ENCODE data around the gene FAM222A. TPM values are rescaled to one million over a fixed set of nuclear protein-coding genes. Genes with fewer than 3 reads are reported as not detected.

The FAM222A gene
- total RNA-seq, 1 donor from 2014 or later: 4.1 TPM

DNA sequence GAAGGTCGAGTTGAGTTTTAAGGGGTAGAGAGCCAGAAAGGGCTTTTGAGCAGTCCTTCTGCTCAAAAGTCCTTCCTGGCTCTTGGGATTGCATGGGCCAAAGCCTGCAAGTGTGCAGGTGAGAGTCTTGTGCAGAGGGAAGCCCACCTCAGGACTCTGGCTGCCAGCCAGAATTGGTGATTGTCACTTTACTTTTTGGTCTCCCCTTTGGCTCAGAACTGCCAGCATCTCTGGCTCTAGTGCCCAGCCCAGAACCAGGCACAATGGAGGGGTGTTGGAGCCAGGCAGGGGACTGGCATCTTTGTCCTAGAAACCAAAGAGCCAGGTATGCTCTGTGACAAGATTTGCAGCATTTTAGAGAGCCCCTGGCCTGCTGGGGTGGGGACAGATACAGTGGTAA lies 23.5 kb downstream of the FAM222A start:
- no peak for DNase-seq (ENCODE audit: low spot score)

DNA sequence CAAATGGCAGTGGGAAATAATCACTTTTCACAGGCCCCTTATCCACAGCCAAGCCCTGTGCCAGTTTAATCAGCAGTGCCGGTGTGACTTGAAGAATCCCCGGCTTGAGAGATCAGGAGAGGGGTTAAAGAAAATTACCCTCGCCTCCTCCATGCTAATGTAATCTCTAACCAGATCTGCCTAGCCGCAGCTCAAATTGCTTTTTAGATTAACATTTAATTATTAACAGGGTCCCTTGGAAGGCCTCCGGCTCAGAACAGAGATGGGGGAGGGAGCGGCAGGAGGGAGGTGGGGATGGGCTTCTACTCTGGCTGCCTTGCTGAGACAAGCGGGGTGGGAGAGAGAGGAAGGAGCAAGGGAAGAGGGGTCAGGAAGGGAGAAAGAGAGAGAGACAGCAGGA lies 24.0 kb downstream of the FAM222A start:
- DNase-seq (ENCODE audit: low spot score): no peak

DNA sequence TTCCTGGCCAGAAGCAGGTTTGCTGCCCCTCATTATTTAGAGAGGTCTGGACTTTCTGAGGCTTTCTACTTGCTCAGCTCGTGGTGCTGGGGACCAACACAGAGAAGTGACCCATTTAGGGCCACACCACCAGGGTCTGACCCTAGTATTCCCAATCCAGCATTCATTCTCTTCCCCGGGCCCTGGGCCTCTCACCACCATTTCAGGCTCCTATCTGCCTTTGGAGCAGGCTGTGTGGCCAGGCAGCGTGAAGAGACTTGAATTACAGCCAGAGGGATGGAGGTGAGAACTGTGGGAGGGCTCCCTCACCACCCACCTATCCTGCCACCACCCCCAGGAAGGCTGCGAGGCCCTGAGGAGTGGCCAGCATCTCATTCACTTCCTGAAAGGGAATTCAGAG lies 24.6 kb downstream of the FAM222A start:
- no peak for DNase-seq (ENCODE audit: low spot score)

DNA sequence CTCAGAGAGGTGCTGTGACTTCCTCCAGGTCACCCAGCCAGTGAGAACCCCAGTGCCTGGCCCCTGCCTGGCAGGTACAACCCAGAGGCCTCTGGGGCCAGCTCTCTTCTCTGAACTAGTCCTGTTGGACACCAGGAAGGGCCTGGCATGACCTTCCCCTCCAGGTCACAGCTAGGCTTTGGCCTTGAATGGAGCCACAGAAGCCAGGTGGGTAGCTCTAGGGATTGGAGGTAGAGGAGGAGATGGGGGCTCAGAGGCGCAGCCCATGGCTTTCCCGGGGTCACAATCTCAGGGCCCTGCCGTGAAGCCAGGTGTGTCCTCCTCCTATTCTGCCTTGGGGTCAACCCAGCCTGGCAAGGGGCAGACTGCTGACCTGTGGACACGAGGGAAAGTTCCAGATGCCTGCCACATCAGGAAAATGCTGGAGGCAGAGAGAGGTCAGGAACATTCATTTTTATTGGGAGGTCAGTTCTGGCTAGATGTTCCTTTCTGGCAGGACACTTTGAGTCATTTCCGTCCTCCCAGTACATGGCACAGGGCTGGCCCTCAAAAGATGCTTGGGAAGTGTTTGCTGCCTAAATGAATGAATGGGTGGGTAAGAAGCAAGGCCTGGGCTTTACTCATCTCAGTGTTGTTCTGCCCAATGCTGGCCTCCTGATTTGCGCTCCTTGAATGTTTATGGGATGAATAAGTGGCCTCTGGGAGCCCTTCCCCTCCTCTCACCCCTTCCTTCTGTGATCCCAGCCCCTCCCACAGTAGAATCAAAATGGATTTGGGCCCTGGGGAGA lies 25.4 kb downstream of the FAM222A start:
- no peak for DNase-seq (ENCODE audit: low spot score)

DNA sequence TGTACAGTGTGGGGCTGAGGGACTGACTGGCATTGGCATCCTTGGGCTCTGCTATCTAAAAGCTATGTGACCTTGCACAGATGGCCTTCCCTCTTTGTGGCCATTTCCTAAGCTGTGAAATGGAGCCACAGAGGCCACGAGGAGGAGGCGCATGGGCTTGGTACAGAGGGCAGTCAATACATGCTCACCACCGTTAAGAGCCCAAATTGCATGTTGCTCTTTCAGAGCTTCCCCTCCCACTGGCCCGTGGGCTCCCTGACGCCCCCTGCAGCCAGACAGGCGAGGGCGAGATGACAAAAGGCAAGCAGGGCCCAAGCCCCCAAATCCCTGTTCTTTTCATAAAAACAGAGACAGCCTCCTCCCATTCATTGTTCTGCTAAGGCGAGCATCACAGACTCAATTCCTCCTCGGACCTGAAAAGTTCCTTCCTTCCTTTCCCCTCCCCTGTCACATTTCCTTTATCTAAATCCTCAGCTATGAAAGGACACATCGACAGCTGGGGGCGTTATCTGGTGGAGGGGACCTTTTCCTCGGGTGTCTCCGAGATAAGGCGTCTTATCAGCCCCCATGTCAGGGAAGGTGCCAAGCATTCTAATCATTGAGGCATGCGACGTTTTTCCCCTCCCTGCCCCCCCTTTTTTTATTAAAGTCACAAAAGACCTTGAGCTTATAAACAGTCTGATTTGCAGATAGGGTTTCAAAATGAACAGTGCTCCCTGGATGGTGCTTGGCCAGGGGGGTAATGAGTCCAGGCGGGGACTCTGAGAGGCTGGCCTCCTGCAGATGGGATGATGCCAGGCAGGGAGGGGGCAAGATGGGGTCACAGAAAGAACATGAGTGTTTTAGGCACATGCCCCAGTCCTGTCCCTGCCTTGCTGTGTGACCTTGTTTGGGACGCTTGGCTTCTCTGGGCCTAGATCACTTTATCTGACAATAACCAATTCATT lies 26.4 kb downstream of the FAM222A start:
- no peak for DNase-seq (ENCODE audit: low spot score)

DNA sequence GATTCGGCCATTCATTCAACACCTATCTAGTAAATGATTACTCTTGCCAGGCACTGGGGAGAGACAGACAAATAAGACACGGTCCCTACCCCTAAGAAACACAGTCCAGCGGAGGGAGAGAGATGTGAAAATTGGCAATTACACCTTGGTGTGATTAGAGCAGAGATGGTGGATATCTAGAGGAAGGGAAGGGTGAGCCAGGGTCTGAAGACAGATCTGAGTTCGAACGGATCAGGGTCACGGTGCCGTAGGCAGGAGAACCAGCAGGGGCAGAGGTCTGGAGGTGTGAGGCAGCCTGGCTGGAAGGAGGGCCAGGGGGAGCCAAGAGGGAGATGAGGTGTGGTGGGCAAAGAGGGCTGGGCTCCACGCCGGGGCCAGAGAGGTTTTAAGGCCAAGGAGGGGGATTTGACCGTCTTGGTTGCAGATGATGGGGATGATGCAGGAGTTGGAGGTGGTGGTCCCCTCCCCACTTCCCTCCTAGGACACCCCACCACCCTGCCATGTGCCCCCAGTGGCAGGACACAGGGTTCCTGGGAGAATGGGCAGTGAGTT lies 27.1 kb downstream of the FAM222A start:
- no peak for DNase-seq (ENCODE audit: low spot score)

DNA sequence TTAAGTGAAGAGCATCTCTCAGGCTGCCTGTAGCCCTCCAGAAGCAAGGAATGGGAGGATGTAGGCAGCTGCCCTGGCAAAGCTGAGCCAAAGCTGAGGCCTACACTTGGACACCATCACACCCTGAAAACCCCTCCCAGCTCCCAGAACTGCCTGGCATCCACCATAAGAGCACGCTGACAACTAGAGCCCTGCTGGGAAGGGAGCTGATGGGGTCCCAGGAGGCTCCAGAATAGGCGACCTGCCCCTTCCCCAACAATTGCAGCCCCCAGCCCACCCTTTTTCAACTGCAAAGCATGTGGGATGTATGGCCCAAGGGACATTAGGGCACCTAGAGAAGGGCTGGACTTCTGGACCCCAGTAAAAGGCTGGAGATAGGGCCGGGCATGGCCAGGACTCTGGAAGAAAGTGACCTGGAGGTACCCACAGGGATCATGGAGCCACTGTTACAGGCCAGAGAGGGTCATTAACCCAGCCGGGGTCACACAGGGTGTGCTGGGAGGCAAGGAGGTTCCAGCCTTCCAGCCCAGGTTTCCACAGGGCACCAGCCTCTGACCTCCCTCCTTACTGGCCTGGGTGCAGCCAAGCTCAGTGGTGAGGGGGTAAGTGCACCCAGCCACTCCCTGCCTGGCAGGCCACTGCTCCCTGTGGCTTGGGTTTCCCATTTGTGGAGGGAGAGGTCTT lies 27.8 kb downstream of the FAM222A start:
- DNase-seq (ENCODE audit: low spot score): no peak

DNA sequence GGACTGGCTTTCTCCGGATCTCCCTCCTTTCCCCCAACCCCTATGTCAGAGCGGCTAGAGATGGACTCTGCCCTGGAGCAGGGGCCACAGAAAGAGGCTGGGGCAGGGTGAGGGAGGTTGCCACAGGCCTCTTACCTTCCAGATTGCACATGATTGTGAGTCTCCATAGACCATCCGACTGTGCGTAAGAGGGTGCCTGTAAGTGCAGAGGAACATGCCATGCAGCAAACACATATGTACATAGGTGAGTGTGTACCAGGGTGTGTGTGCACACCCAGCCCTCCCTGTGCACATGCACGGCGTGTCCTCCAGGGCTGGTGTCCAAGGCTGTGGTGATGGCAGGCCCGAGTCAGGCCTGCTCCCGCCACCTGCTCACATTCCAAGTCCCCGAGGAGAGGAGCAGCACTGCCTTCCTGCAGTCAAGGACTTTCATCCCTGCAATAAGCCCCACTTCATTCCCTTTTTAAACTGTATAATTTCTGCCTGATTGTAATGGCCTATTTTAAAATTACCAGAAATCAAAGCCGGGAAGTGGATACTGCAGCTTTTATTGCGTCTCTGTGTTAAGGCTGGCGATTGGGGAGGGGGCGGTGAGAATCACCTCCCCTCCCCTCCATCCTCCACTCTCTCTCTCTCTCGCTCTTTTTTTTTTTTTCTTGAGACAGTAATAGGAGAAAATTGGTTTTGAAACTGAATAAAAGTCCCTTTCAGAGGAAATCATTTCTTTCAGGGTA lies 28.5 kb downstream of the FAM222A start:
- DNase-seq (ENCODE audit: low spot score): no peak

DNA sequence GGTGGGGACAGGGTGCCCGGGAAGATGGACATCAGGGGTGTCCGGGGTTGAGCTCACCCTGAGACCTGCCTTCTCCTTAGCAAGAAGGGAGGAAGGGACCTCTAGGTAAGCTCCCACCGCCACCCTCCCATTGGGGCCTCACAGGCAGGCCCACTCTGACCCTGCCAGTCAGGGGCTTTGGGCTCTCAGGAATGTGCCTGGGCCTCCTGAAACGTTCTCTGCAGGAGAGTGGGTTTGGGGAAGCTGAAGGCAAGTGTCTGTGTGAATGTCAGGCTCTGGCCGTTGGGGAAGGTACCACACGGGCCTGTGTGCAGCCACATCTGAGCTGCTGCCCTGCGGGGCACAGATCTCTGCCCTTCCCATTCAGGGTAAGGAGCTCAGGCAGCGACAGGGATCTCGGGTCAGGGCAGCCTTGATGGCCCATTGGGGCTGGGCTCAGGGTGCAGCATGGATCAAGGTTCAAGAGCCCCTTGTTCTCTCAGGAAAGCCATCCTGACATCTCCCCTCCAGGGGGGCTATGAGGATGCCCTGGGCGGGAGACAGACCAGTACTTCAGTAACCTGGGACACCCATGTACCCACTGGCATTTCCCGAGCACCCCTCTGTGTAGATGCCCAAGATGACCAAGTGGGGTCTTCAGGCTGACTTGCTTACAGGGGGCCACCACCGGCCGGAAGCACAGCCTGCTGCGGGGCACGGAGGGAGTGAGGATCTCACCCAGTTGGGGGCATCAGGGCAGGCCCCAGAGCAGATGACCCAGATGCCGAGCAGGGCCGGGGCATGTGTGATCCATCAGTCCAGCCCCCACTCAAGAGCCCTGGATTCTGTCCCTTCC lies 29.7 kb downstream of the FAM222A start:
- DNase-seq (ENCODE audit: low spot score): no peak

DNA sequence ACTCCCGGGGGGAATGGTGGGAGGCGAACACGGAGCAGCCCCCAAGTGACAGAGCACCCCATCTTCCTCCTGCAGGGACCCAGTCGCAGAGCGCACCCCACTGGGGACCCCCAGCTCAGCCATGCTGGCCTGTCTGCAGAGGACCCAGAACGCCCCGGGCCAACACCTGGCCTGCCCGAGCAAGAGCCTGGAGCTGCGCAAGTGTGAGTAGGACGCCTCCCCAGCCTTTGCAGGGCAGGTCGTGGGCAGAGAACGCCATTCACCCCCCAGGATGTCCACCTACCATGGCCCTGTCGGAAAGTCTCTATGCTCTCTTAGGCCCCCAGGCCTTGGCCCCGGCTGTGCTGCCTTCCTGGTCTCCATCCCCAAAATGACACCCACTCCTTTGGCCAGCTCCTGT lies 30.4 kb downstream of the FAM222A start:
- DNase-seq (ENCODE audit: low spot score): no peak

DNA sequence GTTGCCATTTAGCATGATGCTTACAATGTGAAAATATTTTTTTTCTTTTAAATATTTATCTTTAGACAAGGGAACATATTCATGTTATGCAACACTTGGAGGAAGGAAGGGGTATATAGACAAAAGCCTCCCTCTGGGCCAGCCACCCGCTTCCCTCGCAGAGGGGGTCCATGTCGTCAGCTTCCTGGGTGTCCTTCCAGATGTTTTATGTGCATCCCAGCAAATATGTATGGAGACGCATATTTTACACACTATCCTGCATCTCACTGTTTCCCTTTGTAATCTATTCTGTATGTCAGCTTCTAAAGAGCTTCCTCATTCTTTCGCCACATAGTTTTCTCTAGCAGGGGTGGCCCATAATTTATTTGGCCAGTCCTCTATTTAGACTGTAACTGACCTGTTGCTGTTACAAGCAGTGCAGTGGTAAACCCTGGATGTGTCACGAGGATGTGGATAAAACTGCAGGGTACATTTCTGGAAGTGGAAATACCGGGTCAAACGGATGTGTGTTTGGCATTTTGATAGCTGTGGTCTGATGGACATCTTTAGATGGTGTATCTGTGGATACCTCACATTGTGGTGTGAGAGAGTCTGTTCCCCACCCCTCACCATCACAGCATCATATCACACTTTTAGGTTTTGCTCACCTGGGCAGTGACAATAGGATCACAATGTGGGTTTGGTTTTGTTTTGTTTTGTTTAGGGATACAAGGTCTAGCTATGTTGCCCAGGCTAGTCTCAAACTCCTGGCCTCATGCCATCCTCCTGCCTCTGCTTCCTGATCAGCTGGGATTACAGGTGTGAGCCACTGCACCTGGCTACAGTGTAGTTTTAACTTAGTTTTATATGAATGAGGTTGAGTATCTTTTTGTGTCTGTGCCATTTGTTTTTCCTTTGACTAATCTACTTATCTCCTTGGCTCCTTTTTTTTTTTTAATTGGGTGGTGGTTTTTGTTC lies 31.6 kb downstream of the FAM222A start:
- DNase-seq (ENCODE audit: low spot score): no peak

DNA sequence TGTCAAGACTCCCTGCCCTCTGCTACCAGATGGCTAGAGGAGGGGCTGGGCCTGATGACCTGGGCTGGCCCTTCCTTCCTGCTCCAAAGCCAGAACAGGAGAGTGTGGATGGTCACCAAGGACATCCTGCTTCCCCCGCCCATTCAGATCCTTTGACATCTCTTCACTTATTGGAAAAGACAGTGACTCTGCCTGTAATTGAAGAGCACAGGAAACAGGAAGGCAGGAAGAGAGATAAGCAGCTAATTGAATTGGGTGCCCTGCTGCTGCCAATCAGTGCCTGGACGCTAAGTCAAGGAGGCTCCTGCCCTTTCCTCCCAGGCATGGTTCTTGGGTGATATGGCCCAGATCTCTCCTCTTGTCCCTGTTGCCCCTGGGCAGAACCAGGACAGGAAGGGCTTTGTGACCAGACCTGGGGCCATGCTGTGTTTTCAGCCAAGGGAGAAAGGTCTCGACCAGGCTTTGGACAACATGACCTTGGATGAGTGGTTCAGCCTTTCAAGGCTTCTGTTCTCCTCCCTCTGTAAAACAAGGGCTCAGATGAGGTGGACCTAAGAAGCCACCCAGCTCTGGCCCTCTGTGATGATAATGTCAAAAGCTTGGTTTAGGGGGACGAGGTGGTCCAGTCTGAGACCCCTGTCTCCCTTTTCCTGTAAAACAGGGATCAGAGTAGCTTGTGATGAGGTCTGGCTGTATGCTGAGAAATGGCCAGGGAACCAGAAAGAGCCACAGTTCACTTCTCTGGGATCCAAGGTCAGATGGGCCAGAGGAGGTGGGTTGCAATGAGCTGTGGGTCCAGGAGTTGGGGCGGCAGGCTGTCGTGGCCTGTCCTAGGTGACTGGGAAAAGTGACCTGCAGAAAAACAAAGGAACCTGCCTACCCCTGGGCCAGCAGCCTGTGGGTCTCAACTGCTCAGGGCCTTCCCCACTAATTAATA lies 38.8 kb downstream of the FAM222A start:
- no peak for DNase-seq (ENCODE audit: low spot score)

DNA sequence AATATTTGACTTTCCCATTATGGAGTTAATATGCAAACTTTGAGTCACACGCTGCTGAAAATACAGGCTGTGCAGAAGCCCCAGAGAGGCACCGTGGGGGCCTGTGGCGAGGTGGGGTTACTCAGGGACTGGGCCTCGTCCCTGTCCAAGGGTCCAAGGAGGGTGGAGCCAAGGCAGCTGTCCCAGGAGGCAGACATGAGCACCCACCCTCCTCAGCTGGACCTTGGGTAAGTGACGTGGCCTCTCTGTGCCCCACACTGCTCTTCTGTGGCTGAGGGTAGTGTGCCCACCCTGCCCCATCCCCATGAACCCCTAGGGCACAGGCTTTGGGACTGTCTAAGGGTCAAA lies 39.4 kb downstream of the FAM222A start:
- no peak for DNase-seq (ENCODE audit: low spot score)

DNA sequence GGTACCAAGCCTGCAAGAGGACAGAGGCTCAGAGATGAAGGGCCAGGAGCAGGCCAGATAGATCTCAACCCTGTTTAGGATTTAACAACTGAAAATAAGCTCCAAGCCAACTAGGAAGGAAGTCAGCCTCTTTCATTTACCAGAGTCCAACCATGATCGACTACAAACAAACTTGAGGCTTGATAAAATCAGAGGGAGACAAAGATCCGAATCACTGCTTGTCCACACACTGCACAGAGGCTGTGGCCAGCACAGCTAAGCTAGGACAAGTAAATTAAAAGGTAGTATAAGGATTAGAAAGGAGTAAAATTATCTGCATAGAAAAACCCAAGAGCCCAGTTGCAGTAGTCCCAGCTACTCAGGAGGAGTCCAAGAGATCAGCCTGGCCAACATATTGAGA lies 40.3 kb downstream of the FAM222A start:
- no peak for DNase-seq (ENCODE audit: low spot score)

DNA sequence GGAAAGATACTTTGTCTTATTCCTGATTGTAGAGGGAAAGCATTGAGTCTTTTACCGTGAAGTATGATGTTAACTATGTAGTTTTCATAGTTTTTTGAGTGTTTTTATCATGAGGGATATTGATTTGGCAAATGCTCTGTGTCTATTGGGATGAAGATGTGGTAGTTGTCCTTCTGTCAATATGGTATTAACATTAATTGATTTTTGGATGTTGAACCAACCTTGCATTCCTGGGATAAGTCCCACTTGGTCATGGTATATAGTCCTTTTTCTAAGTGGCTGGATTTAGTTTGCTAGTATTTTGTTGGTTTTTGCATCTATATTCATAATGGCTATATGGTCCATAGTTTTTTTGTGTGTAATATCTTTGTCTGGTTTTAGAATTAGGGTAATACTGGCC lies 42.8 kb downstream of the FAM222A start:
- no peak for DNase-seq (ENCODE audit: low spot score)

DNA sequence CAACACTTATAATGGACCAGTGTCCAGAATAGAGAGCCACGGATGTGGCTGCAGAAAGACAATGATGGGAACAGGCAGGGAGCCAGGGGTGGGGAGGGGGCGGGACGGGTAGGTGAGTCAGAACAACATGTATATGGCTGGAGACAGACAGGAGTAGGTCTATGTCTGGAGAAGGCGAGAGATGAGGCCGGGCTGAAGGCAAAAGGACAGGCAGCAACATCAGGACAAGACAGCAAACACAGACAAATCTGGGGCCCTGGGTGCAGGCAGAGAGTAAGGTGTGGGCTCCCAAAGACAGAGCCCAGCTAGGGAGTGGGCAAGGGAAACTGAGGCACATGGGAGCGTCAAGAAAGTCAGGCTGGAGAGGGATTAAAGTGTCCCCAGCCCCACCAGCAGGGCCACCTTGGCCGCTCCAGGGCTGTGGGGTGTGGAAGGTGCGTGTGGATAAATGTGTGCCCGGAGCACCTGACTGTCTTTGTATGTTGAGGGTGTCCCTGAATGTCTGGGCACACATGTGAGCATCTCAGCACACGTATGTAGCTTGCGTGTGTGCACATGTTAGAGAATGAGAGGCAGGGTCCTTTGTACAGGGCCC lies 44.1 kb downstream of the FAM222A start:
- DNase-seq (ENCODE audit: low spot score): no peak

Measured in umbilical cord (tissue), 2 donors.